D341Med (cell line): ENCODE data around the gene IL1RAP.

Source experiments
- DNase-seq: peaks from one replicate; pipeline ENCODE4 v3.0.0; 2012; ENCODE audit warnings: low spot score

IL1RAP gene

DNA sequence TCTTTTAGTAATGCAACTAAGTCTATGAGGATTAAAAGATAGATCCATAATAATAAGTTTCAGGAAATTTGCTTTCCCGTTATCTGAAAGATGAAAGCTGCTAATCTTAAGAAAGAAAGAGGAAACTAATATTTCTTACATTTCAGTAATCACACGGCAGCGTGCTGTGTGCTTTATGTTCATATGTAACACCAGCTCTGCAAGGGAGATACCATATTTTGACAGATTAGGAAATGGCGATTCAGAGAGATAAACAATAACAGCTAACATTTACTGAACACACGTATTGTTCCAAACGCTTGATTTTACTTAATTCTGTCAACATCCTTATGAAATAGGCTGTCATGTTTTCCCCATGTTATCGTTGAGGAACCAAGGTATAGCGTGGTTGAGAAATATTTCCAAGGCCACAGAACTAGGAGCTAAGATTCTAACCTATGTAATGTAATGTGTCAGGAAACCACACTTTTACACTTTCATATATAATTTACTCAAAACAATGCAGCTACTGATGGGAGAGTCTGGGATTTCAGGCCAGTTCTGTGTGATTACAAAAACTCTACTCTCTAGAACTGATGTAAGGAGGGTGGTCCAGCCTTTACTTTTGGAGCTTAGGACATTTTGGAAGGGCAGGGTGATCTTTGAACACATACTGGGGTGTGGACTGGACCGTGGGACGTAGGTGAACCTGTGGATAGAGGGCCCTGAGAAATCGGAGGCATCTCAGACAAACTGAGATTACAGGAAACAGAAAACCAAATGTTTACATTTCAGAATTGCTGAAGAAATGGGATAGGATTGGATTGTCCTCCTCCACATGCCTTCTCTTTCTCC, 100.6 kb downstream of the IL1RAP start:
- DNase-seq, result no peak

DNA sequence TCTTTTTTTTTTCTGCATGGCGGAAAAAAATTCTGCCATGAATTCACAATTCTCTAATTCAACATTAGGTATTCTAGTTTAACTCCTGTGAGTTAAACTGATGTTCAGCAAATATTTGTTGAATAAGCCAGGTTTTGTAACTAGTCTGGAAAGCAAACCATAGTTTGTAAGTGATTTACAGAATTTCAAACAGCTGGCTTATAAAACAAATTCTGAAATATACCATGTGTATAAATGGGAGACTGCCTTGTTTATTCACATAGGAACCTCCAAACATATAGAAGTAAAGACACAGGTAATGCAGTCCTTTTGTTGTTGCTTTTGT, 101.1 kb downstream of the IL1RAP start:
- DNase-seq, result no peak

DNA sequence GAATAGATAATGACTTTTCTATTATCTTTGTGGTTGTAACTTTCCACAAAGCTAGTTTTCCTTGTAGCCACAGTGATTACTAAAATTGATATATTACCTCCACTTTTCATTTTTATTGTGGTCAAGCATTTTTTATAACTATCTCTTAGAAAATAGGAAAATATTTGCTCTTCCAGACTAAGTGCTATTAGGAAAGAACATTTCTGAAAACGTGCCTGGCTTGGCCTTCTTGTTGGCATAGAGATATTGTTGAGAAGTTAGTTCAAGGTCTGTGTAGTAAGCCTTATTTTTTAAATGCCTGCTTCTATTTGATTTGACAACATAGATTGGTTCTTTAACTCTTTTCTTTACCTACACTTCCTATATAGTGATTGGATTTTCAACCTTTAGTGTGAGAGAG, 101.7 kb downstream of the IL1RAP start:
- no peak for DNase-seq

DNA sequence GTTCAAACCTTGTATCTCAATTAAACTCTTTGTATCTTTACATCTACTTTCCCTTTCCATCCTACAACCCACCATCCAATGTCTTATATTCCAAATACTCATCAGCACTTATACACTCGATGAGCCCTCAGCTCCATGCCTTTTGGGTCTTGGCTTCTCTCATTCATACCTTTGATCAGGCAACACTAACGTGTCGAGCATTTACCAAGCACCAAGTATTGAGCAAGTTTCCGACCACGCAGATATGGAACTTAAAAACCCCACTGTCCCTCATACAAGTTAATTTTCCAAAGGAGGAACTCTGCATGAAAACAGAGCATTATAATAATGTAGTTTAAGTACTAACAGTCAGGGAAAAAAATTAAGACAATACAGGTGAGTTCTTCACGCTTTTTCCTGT, 102.8 kb downstream of the IL1RAP start:
- DNase-seq, result no peak

DNA sequence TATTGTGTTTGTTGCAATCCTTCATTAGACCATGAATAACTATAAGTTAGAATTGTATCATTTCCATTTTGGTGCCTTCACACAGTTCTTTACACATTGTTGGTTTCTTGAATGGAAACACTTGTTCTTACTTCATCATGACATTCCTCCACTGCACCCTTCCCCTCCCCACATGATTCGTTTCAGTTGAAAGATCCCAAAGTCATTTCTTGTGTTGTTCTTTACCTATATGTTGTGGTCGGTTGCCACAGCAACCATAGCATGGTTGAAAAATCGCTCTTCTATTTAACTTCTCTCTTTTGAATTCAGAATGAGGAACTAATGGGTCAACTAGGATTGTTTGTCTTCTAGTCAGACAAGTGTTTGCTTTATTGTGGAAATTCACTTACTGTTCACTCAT, 103.3 kb downstream of the IL1RAP start:
- DNase-seq, result no peak

DNA sequence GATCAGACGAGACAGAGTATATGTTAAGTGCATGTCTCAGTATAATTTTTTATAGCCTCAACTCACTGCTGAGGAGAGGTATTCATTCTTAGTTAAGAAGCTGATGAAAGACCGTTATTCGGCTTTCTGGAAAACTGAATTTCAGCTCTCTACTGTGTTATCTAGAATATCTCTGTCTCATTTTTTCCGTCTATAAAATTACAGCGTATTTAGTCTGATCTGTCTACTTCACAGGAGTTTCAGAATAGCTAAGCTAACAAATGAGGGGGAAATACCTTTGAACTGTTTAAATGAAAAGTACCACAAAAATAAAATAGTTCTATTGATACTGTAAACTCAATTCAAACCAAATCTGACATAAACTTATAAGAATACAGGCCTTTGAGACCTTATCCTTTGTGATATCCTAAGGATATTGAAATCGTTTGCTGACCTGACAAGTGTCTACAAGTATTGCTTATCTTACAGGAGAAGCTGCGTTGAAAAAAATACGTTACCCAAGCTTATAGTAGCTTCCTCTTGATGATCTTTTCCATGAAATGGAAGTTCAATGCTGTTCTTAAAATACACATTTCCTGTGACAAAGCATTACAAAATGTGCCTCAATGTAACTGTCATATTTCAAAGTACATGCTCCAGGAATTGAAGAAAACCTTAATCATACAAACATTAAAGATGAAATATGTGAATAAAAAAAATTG, 104.6 kb downstream of the IL1RAP start:
- no peak for DNase-seq

DNA sequence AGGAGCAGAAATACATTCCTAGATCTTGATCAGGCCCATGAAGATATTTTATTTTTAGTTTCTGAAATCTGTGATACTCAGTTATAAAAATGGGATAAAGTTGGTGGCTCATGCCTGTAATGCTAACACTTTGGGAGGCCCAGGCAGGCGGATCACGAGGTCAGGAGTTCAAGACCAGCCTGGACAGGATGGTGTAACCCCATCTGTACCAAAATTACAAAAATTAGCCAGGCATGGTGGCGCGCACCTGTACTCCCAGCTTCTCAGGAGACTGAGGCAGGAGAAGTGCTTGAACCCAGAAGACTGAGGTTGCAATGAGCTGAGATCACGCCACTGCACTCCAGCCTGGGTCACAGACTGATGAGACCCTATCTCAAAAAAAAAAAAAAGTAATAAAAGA, 105.5 kb downstream of the IL1RAP start:
- no peak for DNase-seq

DNA sequence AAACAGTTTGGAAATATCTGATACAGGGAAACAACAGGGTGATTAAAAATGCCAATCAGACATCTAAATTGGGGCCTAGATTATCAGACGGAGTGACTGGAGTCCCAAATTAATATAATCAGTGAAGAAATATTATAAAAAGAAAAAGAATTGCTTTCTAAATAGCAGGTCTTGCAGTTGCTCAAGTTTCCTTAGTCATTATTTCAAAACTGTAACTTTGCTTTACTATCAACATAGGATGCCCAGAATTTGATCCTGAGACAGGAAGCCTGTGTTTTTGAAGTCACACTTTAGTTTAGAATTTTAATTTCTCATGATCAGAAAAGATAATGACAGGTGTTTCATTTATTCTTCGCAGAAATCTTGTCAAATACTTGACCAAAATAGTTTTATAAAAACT, 105.9 kb downstream of the IL1RAP start:
- DNase-seq, result no peak

DNA sequence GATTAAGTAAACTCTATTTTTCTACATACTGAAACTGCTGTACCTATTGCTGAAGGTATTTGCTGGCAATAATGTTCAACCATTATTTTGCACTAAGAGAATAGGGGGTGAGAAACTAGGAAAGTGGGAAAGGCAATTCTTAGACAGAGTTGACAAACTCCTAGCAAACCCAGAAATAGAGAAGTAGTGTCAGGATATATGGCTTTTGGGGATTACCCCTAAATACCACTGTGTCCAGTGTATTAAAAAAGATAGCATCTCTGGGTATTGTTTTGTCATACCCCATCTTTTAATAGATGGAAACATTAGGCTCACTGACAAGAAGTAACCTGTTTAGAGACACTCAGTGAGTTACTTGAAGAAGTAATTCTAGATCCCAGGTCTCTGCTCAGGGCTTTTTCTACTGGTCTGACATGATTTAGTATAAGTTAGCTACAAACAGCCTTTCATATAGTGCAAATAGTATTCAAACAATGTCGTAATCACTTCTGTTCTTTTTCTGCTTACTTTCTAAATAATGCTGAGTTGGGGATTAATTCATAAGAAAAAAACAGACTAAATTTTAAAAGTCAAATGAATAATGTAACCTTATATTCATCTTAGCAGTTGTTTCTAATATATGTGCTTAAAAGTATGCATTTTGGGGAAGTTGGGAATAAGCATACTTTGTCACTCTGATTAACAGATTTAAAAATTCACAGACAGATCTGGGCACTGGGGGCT, 107.2 kb downstream of the IL1RAP start:
- DNase-seq, result no peak

DNA sequence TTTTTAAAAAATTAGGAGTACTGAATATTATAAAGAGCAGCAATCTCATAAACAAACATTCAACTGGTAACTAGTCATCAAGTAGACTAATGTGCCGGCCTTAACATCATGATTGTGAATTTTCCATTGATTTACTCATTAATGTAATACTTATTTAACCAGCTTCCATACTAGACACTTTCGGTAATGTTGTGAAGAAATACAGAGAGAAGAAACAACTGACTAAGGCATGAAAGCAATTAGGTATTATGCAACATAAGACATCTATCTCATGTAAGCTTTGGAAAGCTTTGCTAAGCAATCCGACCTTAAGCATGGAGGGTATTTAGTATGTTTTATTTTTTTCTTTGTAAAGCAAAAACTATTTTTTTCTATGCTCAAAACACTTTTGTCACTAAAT, 108.0 kb downstream of the IL1RAP start:
- no peak for DNase-seq

DNA sequence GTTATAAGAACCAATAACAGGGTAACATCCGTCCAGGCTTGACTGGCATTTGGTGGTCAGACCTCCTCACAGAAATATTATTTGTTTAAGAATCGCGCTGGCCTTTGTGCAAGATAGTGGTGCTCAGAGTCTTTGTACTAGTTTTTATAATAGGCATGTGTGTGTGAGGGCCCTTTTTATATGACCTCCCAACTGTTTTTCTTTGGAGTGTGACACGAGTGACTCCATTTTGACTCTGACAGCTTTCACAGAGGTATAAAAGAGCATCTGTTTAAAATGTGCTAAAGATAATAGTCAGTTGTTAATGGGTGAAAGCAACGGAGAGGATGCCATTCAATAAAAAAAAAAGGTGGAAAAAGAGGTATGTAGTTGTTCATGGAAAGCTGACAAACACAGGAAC, 110.4 kb downstream of the IL1RAP start:
- no peak for DNase-seq

DNA sequence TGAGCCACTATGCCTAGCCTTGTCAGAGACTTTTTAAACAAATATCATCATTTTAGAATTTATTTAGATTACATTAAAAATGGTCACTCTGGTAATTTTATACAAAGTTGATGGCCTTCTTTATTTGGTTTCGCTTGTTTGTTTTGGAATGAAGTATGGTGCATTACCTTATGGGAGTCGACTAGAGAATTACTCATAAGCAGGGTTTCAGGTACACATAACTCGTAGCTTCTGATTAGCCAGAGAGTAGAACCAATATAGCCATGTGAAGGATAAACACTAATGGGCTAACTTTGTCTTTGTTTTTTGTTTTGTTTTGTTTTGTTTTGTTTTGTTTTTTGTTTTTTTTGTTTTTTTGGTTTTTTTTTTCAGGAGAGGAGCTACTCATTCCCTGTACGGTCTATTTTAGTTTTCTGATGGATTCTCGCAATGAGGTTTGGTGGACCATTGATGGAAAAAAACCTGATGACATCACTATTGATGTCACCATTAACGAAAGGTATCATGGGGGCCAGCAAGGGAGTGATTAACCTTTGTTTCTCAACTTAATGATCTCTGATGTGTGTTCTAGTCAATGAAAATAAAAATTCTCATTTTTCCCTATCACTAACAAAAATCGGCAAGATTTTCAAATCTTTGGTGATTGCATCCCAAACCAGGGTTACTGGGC, 113.2 kb downstream of the IL1RAP start:
- no peak for DNase-seq

DNA sequence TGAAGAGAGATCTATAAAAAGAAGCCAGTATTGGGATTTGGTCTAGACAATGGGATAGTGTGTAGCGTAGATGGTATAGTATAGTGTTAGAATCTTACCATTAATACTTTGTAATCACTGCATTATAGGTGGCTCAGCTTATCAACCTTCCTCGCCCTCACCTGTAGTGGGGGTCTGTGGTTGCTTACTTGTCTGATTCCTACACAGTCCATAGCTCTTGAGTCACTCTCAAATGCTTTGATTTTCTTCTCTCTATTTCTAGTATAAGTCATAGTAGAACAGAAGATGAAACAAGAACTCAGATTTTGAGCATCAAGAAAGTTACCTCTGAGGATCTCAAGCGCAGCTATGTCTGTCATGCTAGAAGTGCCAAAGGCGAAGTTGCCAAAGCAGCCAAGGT, 115.2 kb downstream of the IL1RAP start:
- no peak for DNase-seq

DNA sequence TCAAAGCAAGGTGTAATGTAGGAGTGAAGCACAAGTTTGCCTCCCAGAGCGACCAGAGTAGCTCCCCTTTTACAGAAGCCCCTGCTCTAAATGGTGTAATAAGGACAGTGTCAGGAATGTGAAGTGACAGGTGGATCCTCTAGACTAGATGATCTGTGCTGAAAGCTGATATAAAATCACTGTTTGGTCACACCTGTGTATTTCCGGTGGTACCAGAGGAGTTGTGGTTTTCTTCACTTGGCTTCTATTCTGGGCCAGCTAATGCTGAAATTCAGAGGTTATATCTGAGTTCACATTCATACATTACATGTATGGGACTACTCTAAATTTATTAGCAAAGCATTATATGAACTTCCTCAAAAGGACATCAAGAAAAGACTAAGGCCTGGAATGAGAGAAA, 117.4 kb downstream of the IL1RAP start:
- no peak for DNase-seq

DNA sequence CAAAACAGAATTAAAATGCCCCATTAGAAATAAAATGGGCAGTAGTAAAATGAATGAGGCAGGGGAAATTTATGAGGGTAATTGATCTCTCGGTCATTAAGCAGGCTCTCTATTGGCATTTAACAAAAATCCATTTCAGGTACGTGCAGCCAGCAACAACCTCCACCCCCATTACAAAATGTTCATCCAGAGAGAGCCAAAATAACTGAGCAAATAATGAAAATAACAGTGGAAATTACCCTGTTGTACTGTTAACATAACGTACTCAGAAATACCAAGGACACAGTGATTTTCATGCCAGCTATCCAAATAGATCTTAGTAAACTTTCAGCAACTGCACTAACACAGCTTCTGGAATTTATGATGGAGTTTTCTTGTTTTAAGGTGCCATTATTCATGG, 127.7 kb downstream of the IL1RAP start:
- DNase-seq, result no peak

DNA sequence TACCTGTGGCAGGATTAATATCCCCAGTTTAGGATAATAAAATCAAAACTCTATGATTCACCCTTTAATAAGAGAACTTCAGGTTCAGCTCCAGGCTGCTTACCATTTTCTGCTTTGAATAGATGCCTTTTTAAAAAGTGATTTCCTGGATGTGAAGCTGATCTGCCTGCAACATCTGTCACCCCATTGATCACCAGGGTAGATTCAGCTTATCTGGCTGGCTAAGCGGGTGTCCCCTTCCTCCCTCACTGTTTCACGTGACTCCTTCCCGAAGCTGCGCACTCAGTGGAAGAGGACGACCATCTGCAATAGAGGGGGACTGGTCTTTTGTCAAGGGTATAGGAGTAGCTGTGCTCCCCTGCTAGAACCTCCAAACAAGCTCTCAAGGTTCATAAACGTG, 128.1 kb downstream of the IL1RAP start:
- no peak for DNase-seq

DNA sequence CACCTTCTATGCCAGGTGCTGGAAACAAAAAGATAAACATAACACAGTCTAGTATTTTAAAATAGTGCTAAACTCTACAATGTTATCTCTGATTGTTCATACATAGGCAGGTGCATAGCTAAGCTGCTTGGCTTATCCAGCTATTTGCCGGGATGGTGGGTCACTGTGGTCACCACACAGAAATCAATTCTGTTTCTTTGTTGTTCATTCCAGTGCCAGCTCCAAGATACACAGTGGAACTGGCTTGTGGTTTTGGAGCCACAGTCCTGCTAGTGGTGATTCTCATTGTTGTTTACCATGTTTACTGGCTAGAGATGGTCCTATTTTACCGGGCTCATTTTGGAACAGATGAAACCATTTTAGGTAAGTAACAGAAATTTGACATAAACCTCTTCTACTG, 130.2 kb downstream of the IL1RAP start:
- no peak for DNase-seq

DNA sequence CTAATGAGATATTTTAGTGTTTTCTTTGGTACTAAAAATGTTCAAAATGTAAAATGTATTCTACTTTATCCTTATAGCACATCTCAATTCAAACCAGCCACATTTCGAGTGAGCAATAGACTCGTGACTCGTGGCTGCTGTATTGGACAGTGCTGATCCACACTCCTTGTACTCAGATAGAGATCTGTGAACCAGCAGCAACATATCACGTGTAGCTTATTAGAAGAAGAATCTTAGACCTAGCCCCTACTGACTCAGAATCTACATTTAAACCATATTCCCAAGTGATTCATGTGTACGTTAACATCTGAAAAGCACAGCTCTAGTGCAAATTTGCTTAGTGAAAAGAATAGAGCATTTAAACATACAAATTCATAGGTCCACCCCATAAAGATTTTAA, 130.9 kb downstream of the IL1RAP start:
- no peak for DNase-seq

DNA sequence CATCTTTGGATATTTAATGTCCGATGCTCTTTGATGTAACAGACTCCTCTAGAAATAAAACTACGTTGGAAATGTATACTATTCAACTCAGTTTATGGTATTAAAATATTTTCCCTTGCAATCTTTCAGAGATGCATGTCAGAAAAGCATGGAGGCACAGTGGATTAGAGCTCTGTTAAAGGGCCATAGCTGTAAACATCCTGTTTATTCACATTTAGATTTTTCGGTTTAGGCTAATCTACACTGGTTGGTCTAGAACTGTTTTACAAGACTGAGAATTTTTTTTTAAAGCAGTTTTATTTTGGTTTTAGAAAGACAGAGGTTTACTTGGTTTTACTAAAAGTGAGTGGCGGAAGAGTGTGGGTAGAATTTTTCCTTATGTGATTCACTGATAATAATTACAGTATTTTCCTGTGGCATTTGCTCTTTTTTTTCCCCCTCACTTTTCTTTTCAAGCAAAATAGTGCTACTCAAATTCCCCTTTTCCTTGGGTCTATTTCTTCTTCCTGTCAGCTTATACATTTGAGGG, 132.1 kb downstream of the IL1RAP start:
- DNase-seq, result no peak

DNA sequence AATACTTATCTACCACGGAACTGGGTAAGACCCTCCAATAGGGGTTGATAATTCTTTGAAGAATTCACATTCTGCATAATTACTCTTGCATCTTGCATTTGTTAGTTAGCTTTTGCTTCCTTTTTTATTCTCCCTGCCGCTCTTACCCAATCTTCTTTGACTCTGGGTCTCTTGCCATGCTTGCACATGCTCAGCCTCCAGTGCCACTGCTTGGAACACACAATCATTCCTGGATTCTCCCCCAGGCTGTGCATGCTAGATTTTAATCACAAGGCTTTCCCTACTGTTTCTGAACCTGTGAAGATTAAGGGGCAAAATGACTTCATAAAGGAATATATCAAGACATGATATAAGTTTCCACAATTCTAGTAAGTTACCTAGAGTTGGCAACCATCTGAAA, 133.1 kb downstream of the IL1RAP start:
- no peak for DNase-seq

DNA sequence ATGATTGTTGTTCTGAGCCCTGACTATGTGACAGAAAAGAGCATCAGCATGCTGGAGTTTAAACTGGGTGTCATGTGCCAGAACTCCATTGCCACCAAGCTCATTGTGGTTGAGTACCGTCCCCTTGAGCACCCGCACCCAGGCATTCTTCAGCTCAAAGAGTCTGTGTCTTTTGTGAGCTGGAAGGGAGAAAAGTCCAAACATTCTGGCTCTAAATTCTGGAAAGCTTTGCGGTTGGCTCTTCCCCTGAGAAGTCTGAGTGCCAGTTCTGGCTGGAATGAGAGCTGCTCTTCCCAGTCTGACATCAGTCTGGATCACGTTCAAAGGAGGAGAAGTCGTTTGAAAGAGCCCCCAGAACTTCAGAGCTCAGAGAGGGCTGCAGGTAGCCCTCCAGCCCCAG, 142.0 kb downstream of the IL1RAP start:
- DNase-seq, result no peak

DNA sequence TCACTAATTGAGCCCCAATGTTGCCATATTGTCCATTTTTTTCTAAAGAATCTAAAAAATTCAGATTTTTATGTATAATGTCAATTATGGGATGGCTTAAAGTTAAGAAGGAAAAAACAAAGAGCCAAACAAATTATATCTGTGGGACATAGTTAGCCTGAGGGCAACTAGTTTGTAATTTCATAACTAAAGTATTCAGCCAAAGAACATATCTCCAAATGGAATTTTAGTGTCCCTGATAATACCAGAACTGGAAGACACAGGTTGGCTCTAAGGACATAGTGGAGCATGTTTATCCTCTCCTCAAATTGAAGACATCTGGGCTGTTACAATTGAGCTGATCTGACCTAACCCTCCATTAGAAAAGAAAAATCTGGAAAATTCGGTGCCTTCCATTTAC, 144.2 kb downstream of the IL1RAP start:
- no peak for DNase-seq

DNA sequence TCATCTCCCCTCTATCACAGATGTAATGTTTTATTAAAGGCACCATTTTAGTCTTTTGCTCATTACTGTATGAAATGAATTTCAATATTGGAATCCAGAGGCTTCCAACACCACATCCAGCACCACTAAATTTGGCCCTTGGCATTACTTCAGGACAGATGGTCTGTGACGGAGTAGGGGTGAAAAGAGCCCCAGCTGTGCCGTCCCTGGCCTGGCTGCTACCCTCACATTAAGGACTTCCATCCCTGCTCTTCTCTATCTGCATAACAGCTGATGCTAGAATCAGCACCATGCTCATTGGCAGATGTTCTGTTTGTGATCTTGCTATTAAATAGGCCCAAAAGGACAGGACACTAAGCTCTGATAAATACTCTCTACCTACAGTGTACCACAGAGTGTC, 152.9 kb downstream of the IL1RAP start:
- no peak for DNase-seq
